Stimulated activated naive CD4-positive, alpha-beta T cell treated with Interleukin-2 at 50 U/mL for 16 hours (primary cell): Measurements from ENCODE around the gene ELP4.
"Not testable (repeated sequence)": the region's sequence is repeated elsewhere in the genome, so short reads cannot be mapped to it uniquely, and the experiment has no call there.

ENCODE experiments used
- DNase-seq: peaks from one replicate; lab custom pipeline; 2025; lab: John Stamatoyannopoulos, UW

ELP4 gene

GRCh38 chr11:31706357-31706756, 196.8 kb downstream of the ELP4 start:
- DNase-seq: no peak

GRCh38 chr11:31711137-31711536, 201.6 kb downstream of the ELP4 start:
- no peak for DNase-seq

DNA sequence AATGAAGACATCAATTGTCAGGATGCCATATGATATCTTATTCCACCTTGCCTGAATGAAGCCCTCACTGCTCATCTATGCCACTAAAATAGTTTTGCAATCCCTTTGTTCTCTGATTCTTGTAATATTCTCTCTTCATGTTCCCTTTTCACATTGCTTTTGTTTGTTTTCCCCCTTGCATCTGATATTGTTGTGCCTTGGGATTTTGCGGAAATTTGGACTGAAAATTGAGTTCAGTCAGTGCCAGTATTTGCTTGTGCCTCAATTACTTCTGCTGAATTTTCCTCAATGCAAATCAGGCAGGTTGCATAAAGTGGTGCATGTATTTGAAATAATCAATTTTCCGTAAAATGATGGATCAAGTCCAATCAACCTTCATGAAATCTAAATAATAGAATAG, 203.3 kb downstream of the ELP4 start:
- DNase-seq: no peak

DNA sequence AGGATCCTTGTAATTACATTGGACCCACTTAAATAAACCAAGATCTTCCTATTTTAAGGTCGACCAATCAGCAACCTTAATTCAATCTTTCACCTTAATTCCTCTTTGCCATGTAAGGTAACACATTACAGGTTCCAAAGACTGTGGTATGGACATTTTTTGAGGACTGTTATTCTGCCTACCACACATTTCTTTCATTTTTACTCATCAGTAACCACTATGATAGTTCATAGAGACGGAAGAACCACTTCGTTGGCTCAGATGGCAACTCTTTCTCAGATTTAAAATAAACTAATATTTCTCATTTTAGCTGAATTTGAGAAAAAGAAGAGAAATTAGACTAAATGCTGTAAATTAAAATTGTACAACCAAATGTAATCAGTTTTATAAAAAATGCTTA, 205.3 kb downstream of the ELP4 start:
- no peak for DNase-seq

DNA sequence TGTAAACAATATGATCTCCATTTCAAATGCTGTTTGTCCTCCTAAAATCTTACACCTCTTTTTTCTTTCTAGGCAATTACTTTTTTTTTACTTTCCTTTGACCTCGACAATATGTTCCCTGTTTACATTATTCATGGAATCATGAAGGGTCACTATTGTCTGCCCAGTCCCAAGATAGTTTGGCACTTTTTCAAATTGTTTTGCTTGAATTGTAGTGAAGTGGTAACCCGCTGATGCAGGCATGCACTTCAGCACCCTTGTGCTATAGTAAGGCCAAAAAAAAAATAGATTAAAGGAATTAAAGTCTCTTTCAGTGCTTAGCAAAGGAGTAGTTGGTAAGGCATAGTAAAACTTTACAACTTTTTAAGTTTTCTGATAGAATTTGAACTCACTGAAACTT, 210.7 kb downstream of the ELP4 start:
- no peak for DNase-seq

- no peak for DNase-seq
These were observed 211.3 kb downstream of the ELP4 start for GRCh38 chr11:31720671-31721365.

- DNase-seq: no peak
These were observed 213.2 kb downstream of the ELP4 start for GRCh38 chr11:31722754-31723153.

GRCh38 chr11:31725176-31725575, 215.6 kb downstream of the ELP4 start:
- no peak for DNase-seq

DNA sequence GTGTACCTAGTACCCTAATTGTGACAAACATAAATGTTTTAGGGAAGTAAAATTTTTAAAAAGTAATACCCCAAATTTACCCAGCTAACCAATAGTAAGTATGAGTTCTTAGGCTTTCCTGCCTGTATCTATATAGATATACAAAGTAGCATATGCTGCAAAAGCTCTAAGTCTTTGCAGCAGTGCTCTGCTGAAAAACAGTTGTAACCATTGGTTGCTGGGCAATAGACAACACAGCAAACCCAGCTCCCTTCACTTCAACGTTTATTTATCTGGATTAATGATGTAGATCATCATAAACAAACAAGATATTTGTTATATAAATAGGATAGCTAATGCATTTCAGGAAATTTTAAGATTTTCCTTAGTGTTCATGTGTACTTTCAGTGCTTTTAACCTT, 218.9 kb downstream of the ELP4 start:
- no peak for DNase-seq

GRCh38 chr11:31740131-31740530, 230.6 kb downstream of the ELP4 start:
- DNase-seq: no peak

- DNase-seq: not testable (repeated sequence)
These were observed 231.3 kb downstream of the ELP4 start for GRCh38 chr11:31740731-31741368.

- no peak for DNase-seq
These were observed 238.0 kb downstream of the ELP4 start for GRCh38 chr11:31747581-31747980.

DNA sequence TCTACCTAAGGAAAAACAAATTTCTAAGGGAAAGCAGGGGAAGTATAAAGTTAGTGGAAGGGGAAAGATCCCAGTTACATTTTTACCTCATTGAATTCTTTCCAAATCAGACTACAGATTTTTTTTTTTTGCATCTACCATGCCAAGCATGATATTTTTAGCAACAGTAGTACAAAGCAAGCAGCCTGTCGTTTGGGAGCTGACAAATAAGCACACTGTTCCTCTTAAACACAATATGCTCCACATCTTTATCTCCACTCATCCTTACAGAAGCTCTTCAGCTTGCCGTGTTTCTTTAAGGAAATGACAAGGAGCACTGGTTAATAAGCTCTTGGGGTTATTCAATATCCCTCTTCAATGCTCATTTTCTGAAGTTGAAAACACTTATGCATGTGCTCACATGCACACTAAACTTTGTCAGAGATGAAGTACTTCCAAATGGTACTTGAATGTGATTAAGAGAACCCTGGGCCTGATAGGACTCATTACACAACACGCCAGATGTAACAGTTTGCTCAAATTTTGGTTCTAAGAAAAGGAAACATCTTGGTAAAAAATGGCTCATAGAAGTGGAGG, 247.8 kb downstream of the ELP4 start:
- no peak for DNase-seq

GRCh38 chr11:31761636-31762035, 252.1 kb downstream of the ELP4 start:
- DNase-seq: no peak

- DNase-seq: no peak
These were observed 253.7 kb downstream of the ELP4 start for GRCh38 chr11:31763296-31763695.

- DNase-seq: no peak
These were observed 254.7 kb downstream of the ELP4 start for GRCh38 chr11:31764261-31764660.

GRCh38 chr11:31764766-31765165, 255.2 kb downstream of the ELP4 start:
- DNase-seq: no peak

GRCh38 chr11:31767066-31767465, 257.5 kb downstream of the ELP4 start:
- DNase-seq: no peak

- no peak for DNase-seq
These were observed 258.1 kb downstream of the ELP4 start for GRCh38 chr11:31767685-31768084.

DNA sequence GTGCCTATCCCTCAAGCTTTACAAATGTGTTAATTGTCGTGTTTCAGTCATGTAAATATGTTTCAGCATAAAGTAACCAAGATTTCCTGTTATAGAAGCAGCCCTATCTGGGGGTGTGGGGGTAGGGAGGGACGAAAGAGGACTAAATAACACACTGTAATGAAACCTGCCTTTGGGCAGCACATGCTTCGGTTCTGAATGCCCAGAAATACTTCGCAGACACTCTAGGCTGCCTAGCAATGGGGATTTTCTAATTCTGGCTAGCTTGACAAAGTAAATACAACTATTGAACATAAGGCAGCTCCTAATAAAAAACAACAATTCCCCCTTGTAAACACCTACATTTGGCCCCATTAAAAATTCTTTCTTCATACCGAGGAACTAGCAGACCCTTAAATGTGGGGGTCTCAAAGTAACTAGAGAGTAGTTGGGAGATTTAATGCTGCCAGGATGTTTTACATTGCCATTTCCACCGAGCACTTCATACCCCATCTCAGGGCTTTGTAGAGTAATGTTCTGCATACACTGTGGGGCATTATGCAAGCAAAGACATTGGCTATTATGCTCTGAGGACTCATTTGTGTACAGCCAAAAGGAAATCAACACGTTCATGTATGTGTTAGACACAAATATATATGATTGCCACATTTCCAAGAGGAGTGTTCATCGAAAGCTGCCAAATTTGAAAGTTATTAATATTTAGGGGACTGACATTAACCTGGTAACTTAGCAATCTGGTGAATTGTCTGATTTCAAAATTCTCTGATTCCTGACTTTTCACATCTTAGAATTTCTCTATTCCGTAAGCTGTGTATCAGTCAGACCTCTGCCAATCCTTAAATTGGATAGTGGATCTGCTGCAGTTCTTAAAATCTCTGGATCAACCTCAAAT, 259.4 kb downstream of the ELP4 start:
- no peak for DNase-seq

DNA sequence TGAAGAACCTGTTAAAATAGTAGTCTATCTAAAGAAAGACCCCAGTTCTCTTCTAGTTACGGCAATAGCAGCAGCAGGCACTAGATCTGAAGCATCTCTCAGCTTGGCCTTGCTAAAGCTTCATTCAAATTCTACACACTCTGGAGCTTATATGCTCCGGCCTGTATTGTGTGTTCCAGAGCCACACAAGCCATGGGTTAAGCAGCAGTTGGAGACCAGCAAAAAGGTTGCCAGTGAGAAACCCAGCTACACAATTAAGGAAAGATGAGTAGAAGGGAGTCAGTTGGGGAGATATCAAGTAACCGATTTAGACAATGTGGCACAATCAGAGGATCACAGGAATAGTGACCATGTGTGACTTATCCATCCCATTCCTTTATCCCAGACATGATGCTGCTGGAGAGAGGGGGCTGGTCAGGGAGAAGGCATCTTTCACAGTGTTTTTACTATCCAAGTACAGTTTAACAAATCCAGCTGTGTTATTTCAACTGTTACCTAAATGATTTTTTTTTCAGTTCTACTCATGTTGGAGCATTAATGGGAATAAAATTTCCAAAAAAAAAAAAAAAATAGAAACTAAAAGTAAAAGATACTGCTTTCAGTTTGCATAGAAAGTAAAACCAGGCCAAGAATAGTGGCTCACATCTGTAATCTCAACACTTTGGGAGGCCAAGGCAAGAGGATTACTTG, 260.6 kb downstream of the ELP4 start:
- no peak for DNase-seq

GRCh38 chr11:31772412-31772811, 262.8 kb downstream of the ELP4 start:
- no peak for DNase-seq
